Stimulated activated CD4-positive, alpha-beta T cell treated with anti-CD3 and anti-CD28 coated beads, TNF-alpha, amount 100 ng/mL, for 24 hours (primary cell): ENCODE results near the gene LPAR6.

Experiments used
- DNase-seq, 3 experiments: peaks; one replicate each; pipeline ENCODE4 v3.0.0-alpha.2; 2020; ENCODE audit warnings: low read depth in 3 of 3

Gene LPAR6

DNA sequence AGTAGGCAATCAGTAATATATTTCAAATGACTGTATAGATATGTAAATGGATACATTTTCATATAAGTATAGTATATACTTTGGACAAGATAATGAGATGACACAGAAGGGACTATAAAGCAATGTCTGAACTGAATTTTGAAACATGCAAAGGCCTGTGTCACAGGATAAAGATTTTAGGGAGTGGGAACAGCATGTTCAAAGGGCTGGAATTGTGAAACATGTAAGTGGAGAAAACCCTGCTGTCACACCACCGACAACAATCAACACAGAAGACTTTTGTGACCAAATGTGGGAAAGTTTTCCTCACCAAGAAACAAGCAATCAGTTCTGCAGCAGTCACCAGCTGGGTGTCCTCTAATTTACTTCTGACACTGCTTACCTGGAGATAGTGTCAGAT is 42.9 kb downstream of the LPAR6 start:
- DNase-seq, result no peak
